Transverse colon (tissue), 4 donors: ENCODE data around the gene C19orf81.

Source experiments
- CTCF ChIP-seq, 5 experiments: fragments of 200-600 bp in 3 of 5; fragments of 450-650 bp in 2 of 5; sonication (generic) in 3 of 5; IDR thresholded peaks; 1 replicate in 2 of 5; 2 replicates in 3 of 5; pipeline ENCODE4 v1.5.1; 2016 to 2017; ENCODE audit warnings: antibody characterized with exemption in 5 of 5, inconsistent platforms in 3 of 5, mild to moderate bottlenecking in 2 of 5, moderate library complexity in 1 of 5
- POLR2A ChIP-seq: fragments of 450-650 bp; IDR thresholded peaks from one replicate; pipeline ENCODE4 v1.6.1; 2016; ENCODE audit warnings: antibody characterized with exemption, mild to moderate bottlenecking, moderate library complexity
- POLR2AphosphoS5 ChIP-seq, 3 donors: sonication (generic); formaldehyde crosslinking; IDR thresholded peaks; one replicate each; pipeline ENCODE4 v1.6.1; 2016; ENCODE audit warnings: antibody characterized with exemption in 3 of 3

DNA sequence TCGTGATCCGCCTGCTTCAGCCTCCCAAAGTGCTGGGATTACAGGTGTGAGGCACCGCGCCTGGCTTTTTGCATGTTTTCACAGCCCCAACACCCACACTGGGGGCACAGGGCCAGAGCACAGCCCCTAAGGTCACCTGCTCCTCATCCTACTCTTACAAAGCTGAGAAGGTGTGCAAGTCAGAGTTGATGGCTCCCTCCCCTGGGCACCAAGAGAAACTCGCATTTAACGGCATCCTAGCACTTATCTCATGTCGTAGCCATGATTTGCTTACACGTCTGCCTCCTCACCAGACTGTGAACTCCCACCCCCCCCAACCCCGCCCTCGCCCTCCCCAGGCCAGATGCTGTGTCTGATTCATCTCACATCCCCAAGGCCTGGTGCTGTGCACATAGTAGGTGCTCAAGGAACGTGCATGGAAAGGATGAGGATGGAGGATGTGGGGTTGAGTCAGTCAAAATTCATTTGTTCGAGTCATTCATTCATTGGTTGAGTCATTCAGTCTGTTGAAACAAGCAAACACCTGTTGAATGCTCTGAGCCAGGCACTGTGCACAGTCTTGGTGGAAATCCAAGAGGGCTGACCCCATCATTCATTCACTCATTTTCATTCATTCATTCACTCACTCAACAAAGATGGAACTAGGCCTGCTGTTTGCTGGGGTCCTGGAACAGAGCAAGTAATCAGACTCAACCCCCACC lies 59.1 kb downstream of the C19orf81 start:
- TF ChIP-seq POLR2A (no peak), CTCF (IDR thresholded peaks at IDR 0.05) (no peak), POLR2AphosphoS5 (IDR thresholded peaks at IDR 0.05) (no peak)
